ENCODE results near the gene FAM131C.
"Not testable (repeated sequence)": the region's sequence is repeated elsewhere in the genome, so short reads cannot be mapped to it uniquely, and the experiment has no call there.

FAM131C gene

DNA sequence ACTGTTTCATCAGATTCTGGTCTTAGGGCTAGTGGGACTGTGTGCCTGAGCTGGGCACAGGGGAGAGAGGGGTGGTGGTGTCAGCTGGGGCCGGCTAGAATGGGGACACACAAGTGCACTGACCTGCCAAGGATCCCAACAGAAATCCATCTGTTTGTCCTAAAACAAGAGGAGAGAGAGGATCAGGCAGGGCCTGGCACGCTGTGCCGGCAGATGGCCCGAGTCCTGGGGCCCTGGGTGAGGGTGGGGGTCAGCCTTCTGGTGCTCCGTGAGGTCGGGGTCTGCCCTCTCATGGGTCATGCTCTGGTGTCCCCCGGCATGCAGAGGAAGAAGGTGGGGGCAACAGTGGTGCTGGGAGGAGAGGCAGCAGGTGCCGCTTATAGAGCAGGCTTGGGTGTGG lies 33.6 kb downstream of the FAM131C start:
- not testable (repeated sequence) for DNase-seq (ENCODE audit: low read depth, low spot score)

DNA sequence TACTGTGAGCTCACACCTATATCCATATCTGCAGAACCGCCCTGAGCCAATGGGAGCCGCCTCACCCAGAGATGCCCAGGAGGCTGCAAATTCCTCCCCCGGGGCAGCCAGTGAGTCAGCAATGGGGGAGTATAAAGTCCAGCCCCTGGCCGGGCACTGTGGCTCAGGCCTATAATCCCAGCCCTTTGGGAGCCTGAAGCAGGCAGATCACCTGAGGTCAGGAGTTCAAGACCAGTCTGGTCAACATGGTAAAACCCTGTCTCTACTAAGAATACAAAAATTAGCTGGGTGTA lies 34.9 kb downstream of the FAM131C start:
- DNase-seq (ENCODE audit: low read depth, low spot score) = no peak

DNA sequence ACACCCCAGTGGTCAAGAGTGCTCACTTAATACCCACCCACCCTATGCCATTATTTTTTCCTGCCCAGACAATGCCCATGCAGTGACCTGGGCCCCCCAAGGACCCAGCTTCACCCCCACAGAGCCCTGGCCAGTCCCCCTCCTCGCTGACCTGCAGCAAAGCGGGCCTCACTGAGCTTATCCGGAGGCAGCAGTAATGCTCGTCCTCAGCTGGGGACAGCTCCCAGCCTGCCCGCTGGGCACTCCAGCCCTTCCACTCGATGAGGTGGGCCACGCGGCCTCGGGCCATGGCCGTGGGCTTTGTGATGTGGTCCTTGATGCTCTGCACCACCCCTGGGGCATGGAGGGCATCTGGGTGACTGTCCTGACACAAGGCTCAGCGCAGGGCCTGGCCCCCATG lies 37.0 kb downstream of the FAM131C start:
- DNase-seq (ENCODE audit: low read depth, low spot score) = not testable (repeated sequence)

DNA sequence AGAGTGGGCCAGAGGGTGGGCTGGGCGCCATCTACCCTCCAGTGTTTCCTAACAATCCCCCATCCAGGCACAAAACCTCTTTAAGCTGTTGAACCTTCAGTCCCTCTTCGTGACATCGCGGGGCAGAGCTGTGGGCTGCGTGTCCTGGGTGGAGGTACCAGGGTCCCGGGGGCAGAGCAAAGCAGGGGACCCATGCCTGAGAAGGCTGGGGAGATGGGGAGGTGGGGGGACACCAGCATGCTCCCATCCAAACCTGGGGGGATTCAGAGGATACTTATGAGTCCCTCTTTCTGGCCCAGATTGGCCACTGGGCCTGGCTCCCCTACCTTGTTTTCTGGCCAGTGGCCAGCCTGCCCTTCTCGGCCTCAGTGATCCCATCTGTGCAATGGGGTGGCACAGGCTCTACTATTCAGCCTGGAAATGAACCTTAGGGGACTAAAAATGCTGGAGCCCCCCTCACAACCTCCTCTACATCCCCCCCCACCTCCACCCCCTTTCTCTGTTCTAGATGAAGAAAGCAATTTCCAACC lies 40.3 kb downstream of the FAM131C start:
- DNase-seq (ENCODE audit: low read depth, low spot score) = not testable (repeated sequence)

DNA sequence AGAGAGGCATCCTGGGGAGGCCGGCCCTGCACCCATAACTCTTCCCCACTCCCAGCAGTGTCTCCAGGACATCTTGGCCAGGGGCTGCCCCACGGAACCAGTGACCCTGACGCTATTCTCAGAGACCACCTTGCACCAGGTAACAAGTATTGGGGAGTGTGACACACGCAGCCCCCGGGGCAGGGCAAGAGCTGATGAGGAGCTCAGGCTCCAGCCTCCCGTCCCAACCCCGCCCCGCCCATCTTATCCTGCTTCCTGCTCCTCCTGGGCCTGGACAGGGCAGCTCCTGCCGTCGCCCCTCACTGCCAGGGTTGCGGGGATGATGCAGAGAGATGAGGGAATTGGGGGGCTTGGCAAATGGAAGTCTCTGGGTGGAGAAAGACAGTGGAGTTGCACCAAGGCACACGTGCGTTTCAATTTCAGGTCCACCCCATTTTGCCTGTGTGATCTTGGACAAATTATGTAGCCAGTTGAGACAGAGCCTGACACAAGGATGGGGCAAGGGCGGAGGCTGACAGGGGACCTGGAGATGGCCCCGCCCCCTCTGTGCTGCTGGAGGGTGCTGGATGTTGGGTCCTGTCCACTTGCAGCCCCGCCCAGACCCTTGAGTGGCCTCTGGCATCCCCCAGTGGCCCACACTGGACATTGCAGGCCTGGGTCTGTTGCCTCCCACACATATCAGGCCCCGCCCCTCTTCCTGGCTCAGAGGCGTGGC lies 40.9 kb downstream of the FAM131C start:
- DNase-seq (ENCODE audit: low read depth, low spot score) = no peak

DNA sequence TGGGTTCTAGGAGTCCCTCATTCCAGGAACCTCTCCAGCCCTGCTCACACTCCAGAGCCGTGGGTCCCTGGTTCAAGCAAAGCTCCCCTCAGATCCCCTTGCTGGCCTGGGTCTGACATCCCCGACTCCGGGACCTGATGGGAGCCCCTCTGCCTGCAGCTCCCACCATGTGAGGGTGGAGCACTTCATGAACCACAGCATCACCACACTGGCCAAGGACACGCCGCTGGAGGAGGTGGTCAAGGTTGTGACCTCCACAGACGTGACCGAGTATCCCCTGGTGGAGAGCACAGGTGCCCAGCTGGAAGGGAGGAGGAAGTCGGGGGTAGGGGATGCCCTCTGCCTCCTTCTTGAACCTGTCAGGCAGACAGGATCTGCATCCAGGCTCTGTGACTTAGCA lies 41.9 kb downstream of the FAM131C start:
- DNase-seq (ENCODE audit: low read depth, low spot score) = no peak

DNA sequence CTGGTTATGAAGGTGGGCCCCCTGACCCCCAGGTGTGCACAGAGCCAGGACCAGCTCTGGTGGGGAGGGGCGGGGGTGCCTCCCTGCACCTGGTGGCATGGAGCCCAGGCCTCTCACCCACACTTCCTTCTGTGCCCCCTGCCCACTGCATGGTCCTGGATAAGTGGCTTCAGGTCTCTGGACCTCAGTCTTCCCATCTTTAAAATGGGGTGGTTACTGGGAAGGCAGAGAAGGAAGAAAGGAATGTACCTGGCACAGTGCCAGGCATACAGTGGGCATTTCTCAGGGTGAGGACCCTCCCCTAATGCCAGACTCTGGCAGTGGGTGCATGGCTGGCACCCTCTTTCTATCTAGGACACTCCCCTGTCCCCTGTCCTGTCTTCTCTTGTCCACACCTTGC lies 44.2 kb downstream of the FAM131C start:
- no peak for DNase-seq (ENCODE audit: low read depth, low spot score)

DNA sequence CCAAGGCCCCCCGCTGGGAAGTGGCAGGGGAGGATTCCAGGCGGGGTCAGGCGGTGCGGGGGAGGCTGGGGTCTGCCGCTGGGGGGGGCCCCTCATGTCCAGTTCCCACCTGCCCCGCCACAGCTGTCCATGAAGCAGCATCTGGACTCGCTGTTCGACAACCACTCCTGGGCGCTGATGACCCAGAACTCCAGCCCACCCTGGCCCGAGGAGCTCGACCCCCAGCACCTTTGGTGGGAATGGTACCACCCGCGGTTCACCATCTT lies 44.5 kb downstream of the FAM131C start:
- not testable (repeated sequence) for DNase-seq (ENCODE audit: low read depth, low spot score)

DNA sequence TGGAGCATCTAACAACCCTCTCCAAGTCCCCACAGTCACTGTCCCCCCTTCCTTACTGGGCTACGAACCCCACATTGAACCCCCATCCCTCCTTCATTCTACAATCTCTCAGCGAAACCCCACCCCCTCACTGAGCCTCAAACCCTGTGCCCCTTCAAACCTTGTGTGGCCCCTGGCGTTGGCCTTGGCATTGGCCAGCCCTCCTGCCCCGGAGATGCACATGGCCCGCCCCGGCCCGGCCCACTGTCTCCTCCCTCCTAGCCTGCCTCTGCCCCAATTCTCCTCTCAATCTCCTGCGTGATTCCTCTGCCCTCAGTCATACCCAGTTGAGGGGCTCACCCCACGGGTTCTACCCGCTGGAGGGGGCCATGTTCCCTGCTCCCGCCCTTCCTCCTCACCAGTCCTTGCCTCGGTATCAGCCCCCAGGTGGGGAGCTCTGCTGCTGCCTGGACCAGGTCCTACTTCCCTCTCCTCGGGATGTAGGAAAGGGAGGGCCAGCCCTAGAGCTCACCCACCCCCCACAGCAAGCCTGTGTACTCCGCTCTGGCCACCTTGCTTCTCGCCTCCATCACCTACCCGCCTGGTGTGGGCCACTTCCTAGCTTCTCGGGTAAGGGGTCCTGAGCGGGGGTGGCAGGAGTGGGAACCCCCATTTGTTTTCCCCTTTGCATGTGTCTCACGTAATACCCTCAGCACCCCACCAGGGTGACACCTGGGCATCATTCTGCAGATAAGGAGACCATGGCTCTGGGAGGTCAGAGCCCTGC lies 45.0 kb downstream of the FAM131C start:
- DNase-seq (ENCODE audit: low read depth, low spot score) = no peak

DNA sequence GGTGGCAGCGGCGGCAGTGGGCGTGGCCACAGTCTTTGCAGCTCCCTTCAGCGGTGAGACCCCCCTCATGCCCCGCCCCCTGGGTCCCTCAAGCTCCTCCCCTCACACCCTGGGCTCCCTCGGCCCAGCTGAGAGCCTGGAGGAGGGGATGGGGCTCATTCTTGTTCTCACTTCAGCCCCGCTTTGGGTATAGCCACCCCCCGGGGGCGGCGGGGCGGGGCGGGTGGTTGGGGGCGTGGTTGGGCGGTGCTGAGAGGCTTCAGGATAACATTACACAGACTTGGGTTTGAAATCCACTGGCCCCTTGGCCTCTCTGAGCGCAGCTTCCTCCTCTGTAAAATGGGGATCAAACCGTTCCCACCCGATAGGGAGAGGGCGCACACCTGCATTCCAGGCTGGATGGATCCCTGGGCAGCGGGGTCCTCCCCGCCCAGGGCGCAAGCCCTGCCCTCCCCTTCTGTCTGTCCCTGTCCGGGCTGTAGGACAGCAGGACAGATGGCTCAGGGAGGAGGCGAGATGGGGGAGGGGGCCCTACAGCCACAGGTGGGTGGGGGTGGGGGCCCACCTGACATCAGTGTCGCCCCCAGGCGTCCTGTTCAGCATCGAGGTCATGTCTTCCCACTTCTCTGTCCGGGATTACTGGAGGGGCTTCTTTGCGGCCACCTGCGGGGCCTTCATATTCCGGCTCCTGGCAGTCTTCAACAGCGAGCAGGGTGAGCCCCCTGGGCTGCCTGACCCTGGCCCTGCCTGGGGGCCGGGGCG lies 46.5 kb downstream of the FAM131C start:
- DNase-seq (ENCODE audit: low read depth, low spot score) = no peak

DNA sequence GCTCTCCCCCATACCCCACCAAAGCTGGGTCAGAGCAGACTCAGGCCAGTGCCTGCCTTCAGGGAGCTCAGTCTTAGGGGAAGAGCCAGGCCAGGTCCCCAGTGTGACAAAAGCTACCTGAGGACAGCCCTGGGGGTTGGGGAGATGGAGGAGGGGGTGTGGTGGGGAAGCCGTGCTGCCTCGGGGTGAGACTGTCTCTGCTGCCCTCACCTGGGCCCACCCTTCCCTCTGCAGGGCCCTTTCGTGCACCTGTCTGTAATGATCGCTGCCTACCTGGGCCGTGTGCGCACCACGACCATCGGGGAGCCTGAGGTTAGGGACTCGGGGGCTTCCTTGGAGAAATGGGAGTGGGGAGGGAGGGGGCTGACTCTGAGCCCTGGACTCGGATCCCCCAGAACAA lies 47.1 kb downstream of the FAM131C start:
- not testable (repeated sequence) for DNase-seq (ENCODE audit: low read depth, low spot score)

DNA sequence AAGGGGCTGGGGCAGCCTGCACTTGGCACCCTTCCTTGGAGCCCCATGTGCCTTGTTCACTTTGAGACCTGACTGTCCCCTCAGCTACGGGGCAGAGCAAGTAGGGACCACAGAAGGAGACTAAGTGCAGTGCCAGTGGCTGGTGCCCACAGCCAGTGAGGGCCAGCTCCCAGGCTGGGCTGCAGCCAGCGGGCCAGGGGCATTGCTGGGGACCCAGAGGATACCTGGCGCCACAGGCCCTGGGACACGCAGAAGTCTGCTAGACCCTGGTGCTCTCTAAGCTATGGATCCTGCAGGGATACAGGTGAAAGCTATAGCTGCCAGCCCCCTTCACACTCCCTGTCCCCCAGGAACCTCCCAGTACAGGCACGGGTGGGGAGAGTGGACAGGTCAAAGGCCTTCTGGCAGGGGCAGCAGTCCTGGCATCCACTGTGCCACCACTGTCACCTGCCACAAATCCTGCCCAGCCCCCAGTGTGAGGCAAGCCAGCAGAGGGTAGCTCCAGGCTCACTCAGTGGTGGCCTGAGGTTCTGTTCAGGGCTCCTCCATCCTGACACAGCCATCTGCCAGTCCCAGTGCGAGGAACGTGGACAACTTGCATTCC lies 50.3 kb downstream of the FAM131C start:
- DNase-seq (ENCODE audit: low read depth, low spot score) = no peak

DNA sequence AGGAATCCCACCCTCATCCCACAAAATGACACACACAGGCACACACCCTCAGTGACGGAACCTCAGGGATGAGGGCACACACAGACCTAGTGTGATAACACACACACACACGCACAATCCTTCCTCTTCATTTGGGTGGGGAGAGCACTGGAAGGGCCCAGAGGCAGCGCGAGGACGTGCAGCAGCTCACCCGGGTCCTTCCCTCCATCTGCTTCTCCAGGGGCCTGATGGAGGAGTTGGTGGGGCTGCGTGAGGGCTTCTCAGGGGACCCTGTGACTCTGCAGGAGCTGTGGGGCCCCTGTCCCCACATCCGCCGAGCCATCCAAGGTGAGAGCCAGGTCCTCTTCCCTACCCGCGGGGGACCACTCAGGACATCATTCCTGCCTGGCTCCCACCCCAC lies 51.1 kb downstream of the FAM131C start:
- no peak for DNase-seq (ENCODE audit: low read depth, low spot score)

DNA sequence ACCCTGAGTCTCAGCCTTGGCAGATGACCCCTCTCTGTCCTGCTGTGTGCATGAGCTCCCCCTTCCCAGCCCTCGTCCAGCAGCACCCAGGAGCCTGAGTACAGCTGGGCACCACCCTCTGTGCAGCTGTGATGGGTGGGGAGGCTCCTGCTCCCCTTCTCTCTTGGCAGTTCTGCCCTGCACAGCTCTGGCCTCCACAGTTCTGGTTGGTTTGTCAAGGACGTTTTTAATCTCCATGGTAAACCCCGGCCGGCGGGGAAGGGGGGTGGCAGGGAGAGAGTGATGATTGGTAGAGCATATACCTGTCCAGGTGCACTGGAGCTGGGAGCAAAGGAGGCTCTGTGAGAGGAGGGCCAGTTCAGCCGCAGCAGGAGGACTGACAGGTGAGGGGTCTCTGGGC lies 51.8 kb downstream of the FAM131C start, which contains the start of gene CLCNKA:
Gene CLCNKA (plus strand): TSS at position 356 of the 400 bp plus-strand sequence. CDS start 584 bp downstream, outside the sequence.
- no peak for DNase-seq (ENCODE audit: low read depth, low spot score)

DNA sequence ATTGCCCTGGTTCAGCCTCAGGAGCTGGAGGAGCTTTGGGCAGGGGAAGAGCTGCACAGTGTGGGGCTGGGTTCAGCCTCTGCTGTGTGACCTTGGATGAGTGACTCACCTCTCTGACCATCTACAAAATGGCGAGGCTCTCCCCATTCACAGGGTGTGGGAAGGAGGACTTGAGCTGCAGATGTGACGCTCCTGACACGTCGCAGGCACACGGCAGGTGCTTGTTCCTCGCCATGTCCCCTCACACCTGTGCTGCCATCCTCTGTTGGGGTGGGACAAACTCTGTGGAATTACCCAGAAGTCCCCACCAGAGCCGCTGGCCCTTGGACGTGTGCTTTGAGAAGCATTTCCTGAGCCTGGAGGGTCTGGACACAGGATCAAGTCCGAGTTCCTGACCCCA lies 52.6 kb downstream of the FAM131C start:
- not testable (repeated sequence) for DNase-seq (ENCODE audit: low read depth, low spot score)

DNA sequence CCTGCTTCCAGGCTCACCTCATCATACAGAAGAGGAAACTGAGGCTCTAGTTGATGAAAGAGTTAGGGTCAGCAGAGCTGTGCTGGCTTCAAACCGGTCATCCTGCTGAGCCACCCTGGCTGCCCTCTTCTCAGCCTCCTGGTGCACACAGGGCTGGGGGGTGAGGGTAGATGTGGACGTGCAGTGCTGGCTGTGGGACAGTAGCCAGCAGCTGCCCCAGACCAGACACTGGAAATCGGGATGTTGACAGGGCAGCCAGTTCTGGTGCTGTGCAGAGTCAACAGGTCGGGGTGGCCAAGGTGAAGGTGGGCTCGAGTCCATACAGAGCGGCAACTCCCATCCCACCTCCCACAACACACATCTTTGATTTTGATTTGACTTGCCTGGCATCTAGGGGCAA lies 53.1 kb downstream of the FAM131C start:
- DNase-seq (ENCODE audit: low read depth, low spot score) = no peak

DNA sequence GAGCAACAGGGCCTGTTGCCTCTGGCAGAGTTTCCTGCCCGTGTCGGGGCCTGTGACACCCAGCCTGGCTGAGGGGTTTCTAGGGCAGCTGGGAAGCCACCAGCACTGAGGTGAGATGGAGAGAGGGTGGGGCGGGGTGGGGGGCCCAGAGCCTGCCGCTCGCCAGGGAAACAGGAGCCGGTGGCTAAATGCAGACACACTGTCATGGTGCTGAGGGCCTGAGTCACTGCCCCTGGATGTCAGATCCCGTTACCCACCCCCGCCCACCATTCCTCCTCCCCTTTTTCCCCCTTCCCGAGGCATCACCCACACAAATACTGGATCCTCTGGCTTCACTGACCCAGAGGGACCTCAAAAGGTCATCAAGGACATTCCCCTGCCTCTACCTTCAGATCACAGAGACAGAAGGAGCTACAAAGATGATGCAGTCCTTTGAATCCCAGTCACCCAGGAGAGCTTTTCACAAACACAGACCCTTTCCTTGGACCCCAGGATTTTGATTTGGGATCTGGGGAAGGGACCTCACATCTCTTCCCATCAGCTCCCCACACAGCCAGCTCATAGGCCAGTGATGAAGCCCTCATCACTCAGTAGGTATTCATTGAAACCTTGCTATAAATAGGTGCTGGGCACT lies 53.7 kb downstream of the FAM131C start:
- DNase-seq (ENCODE audit: low read depth, low spot score) = no peak

DNA sequence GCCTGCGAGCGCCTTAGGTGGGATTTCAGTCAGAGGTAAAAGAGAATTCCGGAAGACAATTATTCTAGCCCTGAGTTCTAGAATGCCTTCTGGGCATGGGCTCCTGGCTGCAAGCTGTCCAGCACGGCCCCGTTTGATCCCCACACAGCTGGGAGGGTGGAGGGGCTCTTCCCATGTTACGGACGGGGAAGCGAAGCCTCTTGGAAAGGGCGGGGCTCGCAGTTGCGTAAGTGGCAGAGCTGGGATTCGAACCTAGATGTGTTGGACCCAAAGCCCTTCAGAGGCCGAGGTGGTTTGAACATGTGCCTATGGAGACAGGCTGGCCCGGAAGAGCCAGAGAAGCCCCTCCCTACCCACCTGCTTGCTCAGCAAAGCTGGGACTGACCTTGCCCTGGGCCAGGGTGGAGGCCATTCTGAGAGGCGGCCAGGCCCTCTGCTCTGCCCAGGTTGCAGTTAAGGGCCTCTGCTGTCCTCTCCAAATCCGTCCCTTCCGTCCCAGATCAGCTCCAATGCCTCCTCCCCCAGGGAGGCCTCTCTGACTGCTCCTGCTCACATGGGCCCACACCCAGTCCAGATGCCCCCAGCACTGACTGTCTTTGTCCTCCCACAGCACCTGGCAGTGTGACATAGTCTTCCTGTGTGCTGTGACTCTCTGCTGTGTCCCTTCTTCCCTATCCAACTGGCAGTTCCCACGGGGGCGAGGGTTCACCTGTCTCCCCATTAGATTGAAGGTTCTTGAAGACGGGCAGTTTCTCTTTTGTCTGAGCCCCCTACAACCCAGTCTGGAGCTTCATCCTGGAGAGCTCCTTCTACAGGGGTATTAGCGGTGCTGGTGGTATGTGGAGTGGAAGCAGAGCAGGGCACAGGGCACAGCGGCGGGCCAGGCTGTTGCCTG lies 54.5 kb downstream of the FAM131C start:
- DNase-seq (ENCODE audit: low read depth, low spot score) = no peak

DNA sequence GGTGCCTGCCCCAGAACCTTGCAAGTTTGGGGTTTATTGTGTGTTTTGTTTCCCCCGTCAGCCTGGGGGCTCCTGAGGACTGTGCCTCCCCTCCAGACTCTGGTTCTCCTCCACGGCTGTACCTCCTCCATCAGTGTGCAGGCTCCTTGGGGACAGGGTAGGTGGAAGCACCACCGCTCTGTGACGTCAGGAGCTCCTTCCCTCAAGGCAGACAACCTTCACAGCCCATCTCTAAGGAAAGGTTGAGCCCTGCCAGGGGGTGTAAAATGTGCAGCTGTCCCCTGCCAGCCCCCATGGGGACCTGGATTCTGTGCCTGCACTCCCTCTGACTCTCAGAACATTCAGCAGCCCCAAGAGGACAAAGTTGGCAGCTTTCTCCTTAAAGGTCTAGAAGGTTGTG lies 55.1 kb downstream of the FAM131C start:
- DNase-seq (ENCODE audit: low read depth, low spot score) = no peak

DNA sequence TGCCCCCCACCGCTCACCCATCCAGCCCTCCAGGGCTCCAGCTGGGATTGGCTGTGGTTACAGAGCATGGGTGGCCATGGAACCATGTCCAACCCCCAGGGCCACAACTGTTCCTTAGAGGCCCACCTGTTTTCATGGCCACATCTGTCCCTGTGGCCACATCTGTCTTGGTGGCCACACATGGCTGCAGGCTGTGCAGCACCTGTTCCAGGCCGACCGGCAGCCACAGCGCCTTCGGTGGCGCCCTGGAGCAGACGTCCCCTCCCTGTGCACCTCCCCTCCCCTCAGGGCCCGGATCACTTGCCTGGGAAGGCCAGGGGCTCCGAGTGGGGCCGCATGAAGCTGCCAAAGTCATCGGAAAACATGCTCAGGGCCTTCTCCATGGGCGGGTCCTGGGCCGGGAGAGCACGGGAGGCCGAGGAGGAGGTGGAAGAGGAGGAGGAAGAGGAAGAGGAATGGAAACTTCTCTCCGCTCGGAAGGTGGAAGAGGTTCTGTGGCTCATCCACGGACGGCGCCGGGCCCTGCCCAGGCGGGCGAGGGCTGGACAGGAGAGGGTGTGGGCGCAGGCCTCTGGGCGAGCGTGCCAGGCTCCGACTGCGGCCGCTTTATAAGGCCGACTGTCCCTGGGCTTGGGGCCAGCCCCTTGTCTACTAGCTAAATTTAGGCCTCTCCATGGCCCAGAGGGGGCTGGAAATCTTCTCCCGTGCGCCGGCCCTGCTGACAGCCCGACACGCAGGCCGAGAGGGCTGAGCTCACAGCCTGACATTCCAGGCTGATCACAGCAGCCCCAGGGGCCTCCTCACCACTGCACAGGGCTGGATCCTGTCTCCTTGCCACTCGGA lies 55.8 kb downstream of the FAM131C start, which contains the start of gene HSPB7:
Gene HSPB7 (minus strand): TSS at position 583 of the 843 bp plus-strand sequence. CDS start 80 bp downstream, at position 503.
- DNase-seq (ENCODE audit: low read depth, low spot score) = no peak

Data from activated naive CD8-positive, alpha-beta T cell treated with anti-CD3 and anti-CD28 coated beads, Interleukin-2, amount 50 U/mL, for 16 hours (primary cell).